HG03066 (cell line): ENCODE results near the gene TRIM2.
"Not testable (repeated sequence)": the region's sequence is repeated elsewhere in the genome, so short reads cannot be mapped to it uniquely, and the experiment has no call there.

ENCODE experiments used
- ATAC-seq: cut with Tn5 transposase; IDR thresholded peaks from one replicate; pipeline ENCODE4 v1.9.1; 2021; ENCODE audit warnings: low read depth; ENCODE audit not compliant: unreplicated experiment

Gene TRIM2

DNA sequence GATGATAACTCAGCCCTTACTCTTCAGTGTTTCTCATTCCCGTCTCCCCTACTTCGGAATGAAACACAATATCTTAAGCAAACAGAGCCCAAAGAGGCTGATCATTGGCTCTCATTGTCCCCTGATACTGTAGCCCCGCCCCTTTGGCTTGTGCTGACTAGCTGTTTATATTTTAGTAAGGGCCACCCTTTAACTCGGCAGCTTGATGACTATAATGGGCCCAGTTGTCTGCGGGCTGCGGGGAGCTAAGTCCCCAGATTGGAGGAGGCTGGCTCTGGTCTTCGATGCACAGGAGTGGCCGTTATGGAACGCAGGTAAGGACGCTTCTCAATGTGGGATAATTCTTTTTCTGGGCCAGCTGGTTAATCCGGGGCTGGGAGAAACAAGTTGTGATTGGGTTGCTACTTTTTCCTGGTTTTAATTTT lies at the start of gene TRIM2:
Gene TRIM2 (plus strand): TSS at position 197 of the 425 bp plus-strand sequence. CDS start 88 bp downstream, at position 285.
- no peak for ATAC-seq

DNA sequence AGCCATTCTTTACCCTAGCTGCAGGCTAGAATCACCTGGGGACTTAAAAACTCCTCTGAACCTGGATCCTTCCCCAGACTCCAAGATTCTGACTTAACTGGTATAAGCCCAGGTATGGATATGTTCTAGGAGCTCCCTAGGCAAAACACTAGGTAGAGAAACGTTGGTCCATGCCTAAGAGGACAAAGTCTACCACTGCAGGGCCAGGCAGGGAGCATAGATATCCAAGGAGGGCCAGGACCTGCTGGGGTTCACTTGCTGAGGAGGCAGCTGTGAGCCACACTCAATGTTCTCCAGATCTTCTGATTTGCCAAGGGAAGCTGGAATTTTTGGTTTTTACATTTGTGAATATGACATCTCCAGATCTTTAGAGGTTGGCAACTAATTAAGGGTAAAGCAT lies 48.6 kb upstream of the TRIM2 start:
- ATAC-seq, result no peak

DNA sequence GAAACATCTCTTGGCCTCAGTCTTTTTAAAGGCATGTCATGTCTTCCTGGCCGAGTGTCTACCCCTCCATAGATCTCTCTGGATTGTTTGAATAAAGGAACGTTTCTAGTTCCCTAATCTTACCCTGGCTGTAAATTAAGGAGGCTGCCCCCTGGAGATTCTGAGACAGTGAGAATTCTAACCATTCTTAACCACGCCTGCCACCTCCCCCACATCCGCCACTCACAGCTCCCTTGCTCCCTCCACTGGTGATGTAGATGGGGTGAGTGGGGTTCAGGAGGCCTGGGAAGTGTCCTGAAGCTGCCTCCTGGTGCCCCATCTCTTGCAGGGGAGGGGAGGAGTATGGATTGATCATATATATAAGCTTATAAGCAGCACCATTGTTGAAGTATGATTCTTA lies 48.0 kb upstream of the TRIM2 start:
- ATAC-seq, result no peak

DNA sequence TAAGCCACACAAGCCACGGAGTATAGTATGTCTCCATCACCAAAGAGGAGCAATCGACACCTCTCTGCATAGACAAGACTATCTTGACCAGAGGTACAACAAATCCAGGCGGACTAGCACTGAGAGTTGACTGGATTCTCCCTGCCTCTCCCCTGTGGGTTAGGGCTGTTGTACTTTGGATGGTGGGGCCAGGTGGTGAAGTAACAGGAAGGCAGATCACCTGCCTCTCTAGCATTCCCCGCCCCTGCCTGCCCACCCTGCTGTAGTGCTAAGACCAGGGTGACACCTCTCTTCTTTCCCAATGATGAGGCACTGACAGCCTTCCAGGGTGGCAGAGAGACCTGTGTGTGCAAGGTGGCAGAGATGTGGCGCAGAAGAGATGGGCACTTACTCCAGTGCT lies 47.5 kb upstream of the TRIM2 start:
- no peak for ATAC-seq

DNA sequence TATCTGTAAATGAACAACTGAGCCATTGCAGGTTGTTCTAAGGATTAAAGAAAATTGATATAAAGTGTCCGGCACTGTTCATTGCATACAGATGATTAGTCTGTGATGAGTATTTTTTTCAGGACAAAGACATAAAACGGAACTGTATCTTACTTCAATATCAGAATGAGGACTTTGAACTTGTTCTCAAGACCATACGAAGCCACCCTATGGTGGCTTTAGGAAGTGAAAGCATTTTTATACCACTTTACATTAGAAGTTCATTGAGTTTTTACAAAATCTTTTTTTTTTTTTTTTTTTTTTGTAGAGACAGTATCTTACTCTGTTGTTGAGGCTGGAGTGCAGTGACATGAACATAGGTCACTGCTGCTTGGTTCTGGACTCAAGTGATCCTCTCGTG lies 45.2 kb upstream of the TRIM2 start:
- ATAC-seq, result no peak

DNA sequence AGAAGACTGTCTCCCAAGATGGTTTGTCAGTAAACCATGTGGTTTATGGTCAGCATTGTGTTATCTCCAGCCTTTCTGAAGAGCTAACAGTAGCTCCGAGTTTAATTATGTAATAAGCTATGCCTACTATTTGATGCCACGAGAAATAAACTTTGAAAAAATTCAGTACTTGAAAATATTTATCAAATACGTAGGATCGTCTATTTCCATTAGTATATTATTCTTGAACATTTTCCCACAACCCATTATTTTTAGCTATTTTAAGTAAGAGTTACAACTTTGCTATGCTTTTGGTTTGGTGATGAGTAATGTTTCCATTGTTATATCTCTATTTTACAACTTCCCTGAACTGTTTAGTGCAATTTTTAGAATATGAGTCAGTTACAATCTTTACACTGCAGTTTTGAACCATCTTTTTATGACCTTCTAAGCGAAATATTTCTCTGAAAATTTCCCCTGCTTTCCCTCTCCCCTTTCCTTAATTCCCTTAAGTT lies 44.5 kb upstream of the TRIM2 start:
- no peak for ATAC-seq

DNA sequence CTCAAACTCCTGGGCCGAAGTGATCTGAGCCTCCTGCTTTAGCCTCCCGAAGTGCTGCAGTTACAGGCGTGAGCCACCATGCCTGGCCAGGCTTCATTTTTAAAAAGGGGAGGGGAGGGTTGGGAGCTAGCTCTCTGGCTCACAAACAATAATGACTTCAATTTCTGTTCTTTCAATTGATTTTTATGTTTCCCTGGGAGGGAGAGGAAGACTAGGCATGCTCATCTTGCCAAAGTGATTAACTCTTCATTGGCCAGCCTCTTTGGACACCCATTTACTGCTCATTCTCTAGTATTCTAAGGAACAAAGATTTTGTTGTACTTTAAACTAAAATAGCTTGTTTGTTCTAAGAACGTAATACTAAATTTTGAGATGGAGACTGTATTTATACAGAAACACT lies 43.4 kb upstream of the TRIM2 start:
- ATAC-seq, result no peak

DNA sequence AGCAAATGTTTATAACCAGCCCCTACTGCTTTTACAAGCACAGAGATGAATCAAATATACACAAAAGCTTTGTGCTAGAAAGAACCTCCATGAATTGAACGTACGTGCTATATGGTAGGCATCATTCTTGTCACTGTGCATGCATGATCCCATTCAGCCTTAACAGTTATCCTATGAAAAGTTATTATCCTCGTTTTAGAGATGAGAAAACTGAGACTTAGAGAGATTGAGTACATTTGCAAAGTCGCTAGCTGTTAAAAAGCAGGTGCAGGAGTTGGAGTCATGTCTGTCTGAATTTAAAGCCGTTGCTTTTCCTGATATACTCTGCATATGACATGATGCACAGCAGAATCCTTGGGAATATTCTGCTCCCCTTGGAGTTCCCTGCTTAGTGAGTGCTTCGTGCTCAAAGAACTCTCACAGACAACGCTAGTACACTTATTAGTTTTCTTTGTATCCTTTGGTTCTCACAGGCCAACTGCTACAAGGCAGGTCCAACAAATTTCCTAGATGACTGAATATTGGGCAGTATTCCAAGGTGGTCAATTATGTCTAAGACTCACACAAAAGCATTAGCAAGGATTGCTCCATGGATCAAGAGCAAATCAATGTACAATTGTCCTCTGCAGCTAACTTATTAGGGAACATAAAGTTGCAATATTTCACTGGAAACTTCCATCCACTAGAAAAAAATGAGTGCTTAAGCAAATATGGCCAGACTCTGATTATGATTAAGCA lies 42.8 kb upstream of the TRIM2 start:
- no peak for ATAC-seq

DNA sequence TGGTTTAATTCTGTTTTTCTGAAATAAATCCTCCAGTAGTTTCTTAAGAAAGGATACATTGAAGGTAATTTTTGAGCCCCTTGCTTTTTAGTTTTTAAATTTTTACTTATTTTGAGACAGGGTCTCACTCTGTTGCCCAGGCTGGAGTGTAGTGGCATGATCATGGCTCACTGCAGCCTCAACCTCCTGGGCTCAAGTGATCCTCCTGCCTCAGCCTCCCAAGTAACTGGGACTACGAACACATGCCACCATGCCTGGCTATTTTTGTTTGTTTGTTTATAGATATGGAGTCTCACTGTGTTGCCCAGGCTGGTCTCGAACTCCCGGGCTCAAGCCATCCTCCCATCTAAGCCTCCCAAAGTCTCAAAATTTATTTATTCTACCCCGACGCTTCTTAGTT lies 39.0 kb upstream of the TRIM2 start:
- ATAC-seq, result not testable (repeated sequence)

DNA sequence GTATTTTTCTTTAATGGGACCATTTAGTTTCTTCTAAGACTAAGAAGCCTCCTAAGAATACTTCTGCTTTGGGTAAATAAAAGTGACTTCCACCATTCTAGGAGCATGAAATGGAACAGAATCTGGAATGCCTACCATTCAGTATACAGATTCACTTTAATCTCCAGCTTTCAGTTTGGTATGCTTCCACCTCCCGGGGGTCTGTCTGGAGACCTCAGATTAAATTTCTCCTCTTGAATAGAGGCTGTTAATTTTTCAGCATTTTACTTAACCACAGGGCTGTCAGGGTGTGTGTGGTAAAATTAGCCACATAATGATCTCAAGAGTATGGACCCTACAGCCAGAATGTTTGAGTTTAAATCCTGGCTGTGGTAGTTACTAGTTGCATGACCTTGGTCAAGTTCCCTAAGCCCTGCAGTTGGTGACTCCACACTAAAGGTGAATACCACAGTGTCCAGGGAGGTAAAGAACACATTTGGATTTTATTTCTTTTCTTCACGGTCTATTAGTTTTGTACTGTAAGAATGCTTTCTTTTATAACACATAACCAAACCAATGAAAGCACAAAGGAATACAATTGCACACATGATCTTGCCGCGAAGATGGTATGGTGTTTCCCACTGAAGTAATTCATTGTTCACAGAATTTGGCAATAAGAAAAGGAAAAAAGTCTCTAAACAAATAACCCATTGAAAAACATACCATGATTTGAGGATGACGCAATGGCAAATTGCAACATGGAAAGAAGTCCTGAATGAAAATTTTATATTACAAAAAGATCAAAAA lies 37.3 kb upstream of the TRIM2 start:
- ATAC-seq, result no peak

DNA sequence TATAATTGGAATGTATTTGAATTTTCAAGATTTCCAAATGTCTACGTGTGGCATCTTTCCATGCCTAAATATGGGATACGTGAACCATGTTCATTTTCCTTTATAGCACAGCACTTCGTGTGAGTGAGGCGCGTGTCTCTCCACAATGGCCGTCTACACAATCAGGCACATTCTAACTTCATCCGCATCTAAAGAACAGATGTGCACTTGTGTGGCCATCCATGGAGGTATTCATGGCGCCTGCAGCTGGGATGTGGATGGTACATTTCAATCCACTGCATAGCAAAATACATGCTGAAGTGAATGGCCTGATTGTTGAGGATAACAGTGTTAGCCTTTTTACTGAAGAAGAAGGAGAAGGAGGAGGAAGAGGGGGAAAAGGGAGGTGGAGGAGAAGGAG lies 34.5 kb upstream of the TRIM2 start:
- ATAC-seq, result no peak

DNA sequence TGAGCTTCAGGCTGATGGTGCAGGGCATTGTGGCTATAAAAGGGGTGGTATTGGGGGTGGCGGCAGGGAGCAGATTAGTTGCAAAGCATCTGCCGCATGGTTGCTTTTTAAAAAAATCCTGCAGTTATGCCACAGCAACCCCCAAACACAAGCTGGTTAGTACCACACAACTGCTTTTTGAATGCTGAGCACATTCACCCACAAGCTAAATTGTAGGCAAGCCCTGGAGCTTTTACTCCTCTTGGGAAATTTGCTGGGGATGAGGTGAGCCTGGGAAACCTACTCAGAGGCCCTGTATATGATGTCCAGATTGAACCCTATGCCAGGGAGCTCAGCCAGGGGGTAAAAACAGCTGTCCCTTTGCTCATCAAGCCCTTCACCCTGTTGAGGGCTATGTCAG lies 33.8 kb upstream of the TRIM2 start:
- ATAC-seq, result no peak

DNA sequence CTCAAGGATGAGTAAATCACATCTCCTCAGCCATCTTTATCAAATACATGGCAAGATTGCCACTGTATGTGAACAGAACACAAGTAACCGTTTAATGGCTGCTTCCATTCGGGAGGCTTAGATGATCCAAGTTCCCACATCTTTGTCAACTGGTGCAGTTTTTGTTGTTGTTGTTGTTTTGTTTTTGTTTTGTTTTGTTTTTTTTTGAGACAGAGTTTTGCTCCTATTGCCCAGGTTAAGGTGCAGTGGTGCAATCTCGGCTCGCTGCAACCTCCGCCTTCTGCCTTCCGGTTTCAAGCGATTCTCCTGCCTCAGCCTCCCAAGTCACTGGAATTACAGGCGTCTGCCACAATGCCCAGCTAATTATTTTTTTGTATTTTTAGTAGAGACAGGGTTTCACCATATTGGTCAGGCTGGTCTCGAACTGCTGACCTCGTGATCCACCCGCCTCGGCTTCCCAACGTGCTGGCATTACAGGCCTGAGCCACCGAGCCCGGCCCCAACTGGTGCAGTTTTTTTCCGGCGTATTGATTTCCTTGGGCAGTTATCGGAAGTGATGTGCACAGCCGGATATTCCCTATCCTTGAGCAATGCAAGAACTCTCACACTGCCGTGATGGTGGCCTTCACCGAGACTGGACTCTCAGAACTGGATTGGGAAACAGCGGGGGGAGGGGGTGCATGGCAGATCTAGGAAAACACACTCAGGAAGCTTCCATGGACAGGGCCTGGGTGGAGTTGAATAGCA lies 29.2 kb upstream of the TRIM2 start:
- ATAC-seq, result no peak

DNA sequence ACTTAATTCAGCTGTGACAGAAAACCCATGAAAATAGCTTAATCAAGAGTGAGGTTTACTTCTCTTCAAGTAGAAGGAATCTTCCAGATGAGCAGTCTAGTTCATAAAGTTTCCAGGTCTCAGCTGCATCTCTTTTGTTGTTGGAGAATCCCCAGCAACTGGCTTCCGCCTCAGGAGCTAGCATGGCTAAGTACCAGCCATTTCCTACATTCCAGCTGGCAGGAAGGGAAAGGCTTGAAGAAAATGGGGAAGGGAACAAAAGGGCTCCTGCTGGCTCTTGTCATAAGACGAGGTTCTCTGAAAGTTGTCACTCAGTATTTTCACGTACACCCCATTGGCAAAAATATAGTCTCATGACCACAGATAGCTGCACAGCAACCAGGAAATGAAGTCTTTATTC lies 27.3 kb upstream of the TRIM2 start:
- no peak for ATAC-seq

DNA sequence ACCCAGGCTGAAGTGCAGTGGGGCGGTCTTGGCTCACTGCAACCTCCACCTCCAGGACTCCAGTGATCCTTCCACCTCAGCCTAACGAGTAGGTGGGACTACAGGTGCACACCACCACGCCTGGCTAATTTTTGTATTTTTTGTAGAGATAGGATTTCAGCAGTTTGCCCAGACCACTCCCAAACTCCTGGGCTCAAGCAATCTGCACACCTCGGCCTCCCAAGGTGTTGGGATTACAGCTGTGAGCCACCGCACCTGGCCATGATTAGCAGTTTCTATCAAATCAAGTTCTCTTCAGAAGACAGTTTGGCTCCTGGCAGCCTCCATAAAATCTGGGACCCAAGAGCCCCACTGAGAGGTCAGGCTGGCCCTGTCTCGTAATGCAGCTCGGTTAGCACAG lies 26.4 kb upstream of the TRIM2 start:
- no peak for ATAC-seq

DNA sequence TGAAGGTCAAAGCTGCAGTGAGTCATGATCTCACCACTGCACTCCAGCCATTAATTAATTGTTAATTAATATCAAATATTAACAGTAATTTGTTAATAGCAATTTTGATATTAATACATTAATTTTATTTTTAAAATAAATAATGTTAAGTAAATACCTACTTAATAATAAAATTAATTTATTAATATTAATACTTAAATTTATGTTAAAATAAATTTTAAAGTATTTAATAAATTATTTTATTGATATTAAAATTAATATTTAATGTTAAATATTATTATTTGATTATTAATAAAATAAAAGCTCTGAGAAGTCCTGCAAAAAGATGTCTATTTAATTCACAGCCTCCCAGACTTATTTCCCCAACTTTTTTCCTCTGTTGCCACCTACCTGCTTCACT lies 25.1 kb upstream of the TRIM2 start:
- ATAC-seq, result no peak

DNA sequence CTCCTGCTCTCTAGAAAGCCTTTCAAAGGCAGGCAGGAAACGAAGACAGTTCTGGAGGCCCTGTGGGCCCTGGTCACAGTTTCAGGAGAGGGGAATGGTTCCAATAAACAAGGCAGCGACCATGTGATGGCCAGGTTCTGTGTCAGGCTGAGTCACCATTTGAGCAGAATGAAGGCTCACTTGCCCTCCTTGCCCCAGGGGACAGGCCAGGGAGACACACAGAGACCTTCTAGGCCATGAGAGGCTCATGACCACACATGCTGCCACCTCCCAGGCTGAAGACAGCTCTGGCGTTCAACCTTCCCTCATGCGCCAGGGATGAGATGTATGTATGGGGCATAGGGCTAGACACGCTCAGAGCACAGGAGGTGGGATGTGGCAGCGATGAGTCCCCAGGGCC lies 22.9 kb upstream of the TRIM2 start:
- ATAC-seq, result no peak

DNA sequence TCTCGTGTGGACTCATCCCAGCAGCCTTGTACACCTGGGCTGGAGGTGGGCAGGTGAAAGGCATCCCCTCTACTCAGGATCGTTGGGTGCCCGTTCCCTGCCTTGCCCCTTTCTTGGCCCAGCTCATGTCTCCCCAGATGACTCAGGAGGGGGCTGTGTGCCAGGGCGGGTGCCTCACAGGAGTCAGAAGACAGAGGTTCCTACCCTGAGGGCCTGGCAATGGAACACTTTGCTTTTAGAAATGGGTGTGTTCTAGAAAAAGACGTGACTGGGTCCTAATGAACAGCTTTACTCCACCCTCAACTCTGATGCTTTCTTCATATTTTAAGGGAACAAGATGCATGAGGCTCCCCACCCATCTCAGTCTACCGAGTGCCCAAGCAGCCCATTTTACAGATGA lies 22.5 kb upstream of the TRIM2 start:
- no peak for ATAC-seq

DNA sequence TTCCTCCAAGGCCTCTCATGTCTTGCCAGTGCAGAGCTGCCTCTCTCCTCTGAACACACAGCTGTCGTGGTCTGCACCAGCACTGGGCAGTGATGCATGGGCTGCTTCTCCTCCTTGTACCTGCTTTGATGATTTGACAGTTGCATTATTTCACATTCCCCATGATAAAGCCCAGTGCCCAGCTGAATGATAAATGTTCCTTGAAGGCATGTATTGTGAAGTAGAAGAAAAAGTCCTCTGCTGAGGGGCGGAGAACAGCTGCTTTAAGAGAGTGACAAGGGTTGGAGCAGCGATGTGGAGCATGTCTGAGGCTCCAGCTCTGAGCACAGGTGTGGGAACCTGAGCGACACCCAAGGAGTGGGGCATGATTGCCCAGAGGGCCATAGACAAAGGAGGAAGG lies 21.1 kb upstream of the TRIM2 start:
- no peak for ATAC-seq

DNA sequence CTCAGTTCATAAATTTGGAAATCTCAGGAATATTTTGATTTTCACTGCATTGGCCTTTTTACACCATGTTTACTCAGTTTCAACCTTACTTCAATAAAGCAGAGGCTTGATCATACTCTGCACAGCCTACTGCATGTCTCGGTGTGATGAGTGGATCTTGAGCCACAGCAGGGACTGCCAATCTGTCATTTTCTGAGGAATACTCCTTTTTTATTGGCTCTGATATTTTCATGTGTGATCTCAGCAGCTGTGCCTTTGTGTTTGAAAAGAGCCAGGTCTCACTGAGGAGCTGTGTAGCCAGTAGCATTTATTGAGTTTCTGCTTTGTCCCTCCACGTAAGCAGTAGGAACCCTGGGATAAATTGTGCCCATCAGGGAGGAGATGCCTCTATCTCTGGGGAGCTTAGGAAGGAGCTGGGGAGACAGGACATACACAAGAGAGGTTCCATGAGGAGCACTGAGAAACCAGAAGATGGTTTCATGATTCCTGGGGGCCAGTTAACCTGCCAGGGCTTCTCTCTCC lies 18.9 kb upstream of the TRIM2 start:
- no peak for ATAC-seq
